Left lung (tissue), 10 donors: ENCODE results near the gene RAB38. TPM values are rescaled to one million over a fixed set of nuclear protein-coding genes. Genes with fewer than 3 reads are reported as not detected.

ENCODE experiments used
- ATAC-seq: fragments of 200-7000 bp; cut with Tn5 transposase; one replicate; pipeline ENCODE4 v1.9.1; 2020; ENCODE audit warnings: moderate library complexity
- DNase-seq, 4 donors: peaks; one replicate each; pipeline ENCODE4 v3.0.0-alpha.2; 2013 to 2020
- H3K27ac ChIP-seq, 2 donors: fragments of 200-600 bp; sonication (generic) in 1 of 2; one replicate each; pipeline versions ENCODE4 v1.5.0 to v1.8.0; 2020 to 2021
- H3K27me3 ChIP-seq, 2 donors: fragments of 200-600 bp; sonication (generic) in 1 of 2; one replicate each; pipeline versions ENCODE4 v1.5.0 to v1.8.0; 2020 to 2021
- H3K36me3 ChIP-seq, 2 donors: fragments of 200-600 bp; sonication (generic) in 1 of 2; one replicate each; pipeline versions ENCODE4 v1.5.0 to v1.8.0; 2020 to 2021
- H3K4me1 ChIP-seq, 2 donors: fragments of 200-600 bp; one replicate each; pipeline ENCODE4 v1.8.0; 2021
- H3K4me3 ChIP-seq, 2 donors: fragments of 200-600 bp; sonication (generic) in 1 of 2; one replicate each; pipeline versions ENCODE4 v1.5.0 to v1.8.0; 2020 to 2021; ENCODE audit warnings: mild to moderate bottlenecking in 1 of 2
- H3K9me3 ChIP-seq, 2 donors: fragments of 200-600 bp; sonication (generic) in 1 of 2; one replicate each; pipeline versions ENCODE4 v1.5.0 to v1.8.0; 2020 to 2021
- CTCF ChIP-seq, 2 donors: fragments of 200-600 bp; sonication (generic) in 1 of 2; IDR thresholded peaks; one replicate each; pipeline versions ENCODE4 v1.5.0 to v1.8.0; 2021; ENCODE audit warnings: antibody characterized with exemption in 2 of 2
- intact Hi-C, 2 donors: fragments of 100-400 bp; cut with DNase I; formaldehyde crosslinking; loops; one replicate each; pipeline versions ENCODE4 v1.11.2 to v1.14.2; 2022
- polyA plus RNA-seq, 6 donors: library from polyadenylated mRNA; unstranded; fragments of 120-200 nt; gene quantifications; one replicate each; pipeline ENCODE4 v1.2.1, GENCODE V29; 2013; ENCODE audit not compliant: insufficient read length in 6 of 6
- total RNA-seq, 2 donors: library from RNA; stranded (reverse); fragmentation: NEBNext Ultra II Directional; extraction: Animal tissue kit (Norgen Biotek cat#: 25700); gene quantifications; one replicate each; pipeline ENCODE4 v1.2.1, GENCODE V29; 2021
- donor health status: DM: no; HTN: yes; CAD: no.
- donor health status: DM: no; HTN: no; CAD: no.

The RAB38 gene
- total and polyA plus RNA-seq, 8 donors = 12.3 to 23.8 (median 20.3) TPM

- Histone ChIP-seq H3K4me1 (no peaks in the 10 kb centered on the region), H3K4me3 (no peak overlapping the region), H3K9me3 (peaks cover 0 to 7% of the 10 kb centered on the region in 2 donors), H3K36me3 (no peaks in the 10 kb centered on the region), H3K27ac (no peak overlapping the region), H3K27me3 (no peaks in the 10 kb centered on the region)
- intact Hi-C loops = no loop called here
- DNase-seq (no peak), ATAC-seq (no peak)
- no peak for TF ChIP-seq CTCF (IDR thresholded peaks at IDR 0.05)
These were observed 43.3 kb downstream of the RAB38 start for GRCh38 chr11:88131764-88132470.

- H3K36me3 ChIP-seq = no peaks in the 10 kb centered on the region
- H3K4me1 ChIP-seq = no peaks in the 10 kb centered on the region
- no peaks in the 10 kb centered on the region for H3K9me3 ChIP-seq
- DNase-seq = no peak
- no peaks in the 10 kb centered on the region for H3K27me3 ChIP-seq
- intact Hi-C loops = no loop called here
- ATAC-seq = no peak
- H3K4me3 ChIP-seq = no peak overlapping the region
- H3K27ac ChIP-seq = no peak overlapping the region
- no peak for TF ChIP-seq CTCF (IDR thresholded peaks at IDR 0.05)
These were observed 52.3 kb downstream of the RAB38 start for GRCh38 chr11:88122956-88123355.

GRCh38 chr11:88119561-88119960, 55.7 kb downstream of the RAB38 start:
- Histone ChIP-seq H3K27me3 (no peaks in the 10 kb centered on the region), H3K27ac (no peak overlapping the region)
- no peak for TF ChIP-seq CTCF (IDR thresholded peaks at IDR 0.05)

DNA sequence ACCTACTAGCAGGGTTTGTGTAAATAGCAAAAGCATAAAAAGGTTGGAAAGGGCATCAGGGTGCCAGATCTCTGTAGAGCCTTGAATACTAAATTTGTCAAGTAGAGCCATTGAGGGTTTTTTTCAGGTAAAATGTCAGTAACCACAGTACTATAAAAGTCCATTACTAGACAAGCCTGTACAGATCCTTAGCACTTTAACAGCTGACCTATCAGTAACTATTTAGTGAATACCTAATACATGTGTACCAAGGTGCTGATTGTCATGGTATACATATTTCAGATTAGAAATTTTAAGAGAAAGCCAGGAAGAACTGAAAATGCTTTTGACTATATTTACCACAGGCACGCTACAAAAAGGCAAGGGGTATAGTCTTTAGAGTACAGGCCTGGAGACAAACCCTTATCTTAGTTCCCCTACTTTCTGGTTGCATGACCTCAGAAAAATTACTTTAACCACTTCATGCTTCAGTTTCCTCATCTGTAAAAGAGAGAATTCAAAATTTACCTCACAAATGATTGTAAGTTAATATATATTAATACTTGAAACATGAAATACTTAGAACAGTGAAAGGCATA, 57.9 kb downstream of the RAB38 start:
- ATAC-seq (no peak), DNase-seq (no peak)
- no peaks in the 10 kb centered on the region for H3K27me3 ChIP-seq
- H3K9me3 ChIP-seq = no peaks in the 10 kb centered on the region
- intact Hi-C loops = no loop called here
- H3K4me3 ChIP-seq = no peak overlapping the region
- no peak for TF ChIP-seq CTCF (IDR thresholded peaks at IDR 0.05)
- H3K27ac ChIP-seq = no peak overlapping the region
- no peaks in the 10 kb centered on the region for H3K4me1 ChIP-seq
- no peaks in the 10 kb centered on the region for H3K36me3 ChIP-seq

More at GRCh38 chr11:88119561-88119960, 55.7 kb downstream of the RAB38 start:
- no peaks in the 10 kb centered on the region for H3K9me3 ChIP-seq
- intact Hi-C loops = no loop called here
- H3K36me3 ChIP-seq = no peaks in the 10 kb centered on the region
- no peak overlapping the region for H3K4me3 ChIP-seq
- no peaks in the 10 kb centered on the region for H3K4me1 ChIP-seq
- ATAC-seq (no peak), DNase-seq (no peak)

- intact Hi-C loops = no loop called here
- Histone ChIP-seq H3K4me3 (no peak overlapping the region), H3K27me3 (no peaks in the 10 kb centered on the region), H3K9me3 (no peaks in the 10 kb centered on the region), H3K4me1 (no peaks in the 10 kb centered on the region), H3K36me3 (no peaks in the 10 kb centered on the region), H3K27ac (no peak overlapping the region)
- ATAC-seq (no peak), DNase-seq (no peak)
- TF ChIP-seq CTCF (IDR thresholded peaks at IDR 0.05) = no peak
These were observed 59.2 kb downstream of the RAB38 start for GRCh38 chr11:88115828-88116755.
